Endothelial cell of umbilical vein (primary cell): ENCODE data around the gene XXYLT1. TPM values are rescaled to one million over a fixed set of nuclear protein-coding genes. Genes with fewer than 3 reads are reported as not detected.

ENCODE experiments used
- BruUV-seq: library from RNA; stranded (reverse); fragments of 400-500 nt; replicated peaks from 2 replicates; lab custom pipeline; 2021; lab: Mats Ljungman, UMichigan
- CTCF ChIA-PET: fragments of 300-600, 350-600 bp; sonication (Branson Sonifier 250); formaldehyde crosslinking; loops from one replicate; lab custom pipeline; 2021; ENCODE audit warnings: antibody characterized with exemption, inconsistent platforms; lab: Charles Lee
- POLR2A ChIA-PET: fragments of 300-600, 350-600 bp; sonication (Branson Sonifier 250); formaldehyde crosslinking; loops from one replicate; lab custom pipeline; 2021; ENCODE audit warnings: antibody characterized with exemption, inconsistent platforms; lab: Charles Lee
- DNase-seq: peaks from one replicate; pipeline ENCODE4 v3.0.0-alpha.2; 2011; ENCODE audit warnings: low read depth, low spot score
- FAIRE-seq: peaks from 2 replicates; lab custom pipeline; 2011; peaks lifted over from hg19 to GRCh38; lab: Jason Lieb, UNC
- H2AFZ ChIP-seq: 2 replicates; pipeline ENCODE4 v1.6.0; 2012; ENCODE audit warnings: low read depth, low read length, control low read depth, inconsistent platforms
- H3K27ac ChIP-seq: 2 replicates; pipeline ENCODE4 v1.5.1; 2011; ENCODE audit warnings: low read depth, mild to moderate bottlenecking, control low read depth, low read length, moderate library complexity; ENCODE audit not compliant: insufficient read depth
- H3K27me3 ChIP-seq, 2 experiments: 2 replicates each; pipeline versions ENCODE4 v1.6.0 to v1.6.1; 2011; ENCODE audit warnings: low read length in 2 of 2, mixed read lengths in 1 of 2; ENCODE audit not compliant: control insufficient read depth in 2 of 2, insufficient read depth in 2 of 2
- H3K36me3 ChIP-seq, 2 experiments: 2 replicates in 1 of 2; 3 replicates in 1 of 2; pipeline ENCODE4 v1.5.1; 2011; ENCODE audit warnings: low read length in 2 of 2, mild to moderate bottlenecking in 1 of 2, moderate library complexity in 1 of 2; ENCODE audit not compliant: control insufficient read depth in 2 of 2, insufficient read depth in 2 of 2; ENCODE audit errors: extremely low read depth in 1 of 2
- H3K4me1 ChIP-seq: 3 replicates; pipeline ENCODE4 v1.5.1; 2011; ENCODE audit warnings: mild to moderate bottlenecking, low read length; ENCODE audit not compliant: control insufficient read depth, insufficient read depth; ENCODE audit errors: extremely low read depth
- H3K4me2 ChIP-seq: 2 replicates; pipeline ENCODE4 v1.6.1; 2011; ENCODE audit warnings: low read length, control low read depth, mixed read lengths; ENCODE audit not compliant: insufficient read depth
- H3K4me3 ChIP-seq, 3 experiments: fragments of 200-600 bp in 1 of 3; sonication (generic), shearing (Covaris generic) in 1 of 3; replicated peaks in 1 of 3; 2 replicates each; pipeline ENCODE4 v1.5.1; 2011 to 2016; ENCODE audit warnings: control low read depth in 3 of 3, low read length in 3 of 3, mild to moderate bottlenecking in 2 of 3, inconsistent platforms in 1 of 3, low read depth in 1 of 3, moderate library complexity in 1 of 3; ENCODE audit not compliant: insufficient read depth in 1 of 3
- H3K79me2 ChIP-seq: 2 replicates; pipeline ENCODE4 v1.6.0; 2012; ENCODE audit warnings: low read length, inconsistent platforms; ENCODE audit not compliant: control insufficient read depth, insufficient read depth
- H3K9ac ChIP-seq: replicated peaks from 2 replicates; pipeline ENCODE3; 2011; ENCODE audit warnings: low read length, control low read depth; ENCODE audit not compliant: insufficient read depth; ENCODE audit errors: extremely low read depth
- H3K9me1 ChIP-seq: replicated peaks from 3 replicates; pipeline ENCODE4 v1.6.0; 2011; ENCODE audit warnings: mild to moderate bottlenecking, low read length; ENCODE audit not compliant: control insufficient read depth, insufficient read depth; ENCODE audit errors: extremely low read depth
- H3K9me3 ChIP-seq: replicated peaks from 2 replicates; pipeline ENCODE4 v1.5.1; 2012; ENCODE audit warnings: low read length, inconsistent platforms; ENCODE audit not compliant: control insufficient read depth, insufficient read depth
- H4K20me1 ChIP-seq: replicated peaks from 2 replicates; pipeline ENCODE3; 2011; ENCODE audit warnings: mild to moderate bottlenecking, low read length; ENCODE audit not compliant: control insufficient read depth, insufficient read depth; ENCODE audit errors: extremely low read depth
- EZH2 ChIP-seq: IDR thresholded peaks from 2 replicates; pipeline ENCODE4 v1.6.1; 2012; ENCODE audit warnings: borderline replicate concordance, low read depth, mild to moderate bottlenecking, moderate library complexity, low read length, inconsistent platforms; ENCODE audit not compliant: severe bottlenecking
- FOS ChIP-seq: IDR thresholded peaks from 2 replicates; pipeline ENCODE4 v1.6.1; 2011; ENCODE audit warnings: mild to moderate bottlenecking, low read length, moderate library complexity, borderline replicate concordance; ENCODE audit not compliant: insufficient read depth
- GATA2 ChIP-seq: IDR thresholded peaks from 2 replicates; pipeline ENCODE4 v1.7.0; 2011; ENCODE audit warnings: low read depth, mild to moderate bottlenecking, moderate library complexity, mixed read lengths, low read length; ENCODE audit not compliant: insufficient read length, insufficient read depth
- JUN ChIP-seq: IDR thresholded peaks from 2 replicates; pipeline ENCODE4 v1.6.1; 2011; ENCODE audit warnings: borderline replicate concordance, low read depth; ENCODE audit not compliant: insufficient read length, insufficient read depth
- MYC ChIP-seq: IDR thresholded peaks from one replicate; pipeline ENCODE4 v1.6.1; 2011; ENCODE audit warnings: mild to moderate bottlenecking, low read depth, low read length
- POLR2A ChIP-seq: IDR thresholded peaks from 2 replicates; pipeline ENCODE4 v1.6.1; 2012; ENCODE audit warnings: low read depth, mild to moderate bottlenecking, control low read depth, low read length
- POLR2AphosphoS5 ChIP-seq: IDR thresholded peaks from 2 replicates; pipeline ENCODE4 v1.6.1; 2012; ENCODE audit warnings: low read depth, mild to moderate bottlenecking, control low read depth, low read length, moderate library complexity; ENCODE audit not compliant: insufficient read depth
- dilution Hi-C: fragments of 300-500 bp; cut with MboI; formaldehyde crosslinking; loops from one replicate; pipeline ENCODE4 v1.15.0; 2019; ENCODE audit warnings: low sequenced_read_pairs; ENCODE audit not compliant: extremely low pct_ligation_motif_present
- intact Hi-C: fragments of 100-400 bp; cut with micrococcal nuclease; formaldehyde crosslinking; loops from one replicate; pipeline ENCODE4 v1.10.0; 2022
- polyA plus RNA-seq, 4 experiments: library from polyadenylated mRNA; depleted of rRNA in 3 of 4; stranded (reverse) in 3 of 4; unstranded in 1 of 4; fragments of >200 nt; gene quantifications; 2 replicates each; pipeline versions ENCODE4 v1.2.1 to v1.2.3, GENCODE V29; 2011 to 2012; ENCODE audit warnings: missing spikeins in 1 of 4
- total RNA-seq: library from RNA; stranded (reverse); gene quantifications from 2 replicates; pipeline ENCODE4 v1.2.3, GENCODE V29; 2021
- TF ChIP-seq, protein P1 (sequence below), 2 donors: IDR thresholded peaks; 1 replicate in 1 of 2; 2 replicates in 1 of 2; pipeline ENCODE4 v1.5.1; 2011; ENCODE audit warnings: low read length in 2 of 2, mild to moderate bottlenecking in 2 of 2, moderate library complexity in 2 of 2, control low read depth in 1 of 2, inconsistent platforms in 1 of 2, low read depth in 1 of 2; ENCODE audit not compliant: insufficient read depth in 1 of 2; ENCODE audit errors: extremely low read depth in 1 of 2
- TF ChIP-seq, protein P2 (sequence below): IDR thresholded peaks from 2 replicates; pipeline ENCODE4 v1.6.1; 2011; ENCODE audit not compliant: insufficient read depth, insufficient read length

XXYLT1 gene
- total and polyA plus RNA-seq, 2 donors (not counting 3 experiments of a cell fraction or from before 2014, with no cell fraction given) = 54.4 to 78.1 TPM

DNA sequence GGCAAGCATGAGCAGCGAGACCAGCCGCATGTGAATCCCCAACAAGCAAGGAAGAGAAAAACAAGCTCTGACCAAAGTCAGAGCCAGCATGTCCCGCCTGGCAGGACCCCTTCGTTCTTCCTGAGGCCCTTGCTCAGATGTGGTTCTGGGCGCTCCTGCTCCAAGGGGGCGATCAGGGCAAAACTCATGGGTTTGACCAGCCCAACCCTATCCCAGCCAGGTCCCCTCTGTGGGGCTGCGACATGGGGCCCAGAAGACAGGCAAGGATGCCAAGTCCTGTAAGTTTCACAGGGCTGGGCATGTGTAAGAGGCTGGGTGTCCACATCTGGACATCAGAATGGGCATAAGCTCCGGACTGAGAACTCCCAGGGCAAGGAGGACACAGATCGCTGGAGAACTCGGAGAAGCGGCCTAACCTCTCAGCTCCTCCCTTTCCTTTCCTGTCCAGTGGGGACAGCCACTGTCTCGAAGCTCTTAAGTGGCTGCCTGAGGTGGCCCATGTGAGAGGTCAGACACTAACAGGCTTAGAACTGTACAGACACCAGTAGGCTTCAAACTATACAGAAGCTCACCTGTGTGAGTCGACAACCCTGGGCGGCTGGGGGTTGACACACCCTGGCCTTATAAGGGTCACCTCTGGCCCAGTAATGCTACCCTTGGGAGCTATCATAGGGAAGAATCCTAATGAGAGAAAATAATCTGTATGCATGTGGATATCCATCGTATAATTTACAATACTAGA is 48.9 kb downstream of the XXYLT1 start:
- dilution Hi-C loops = no loop called here

DNA sequence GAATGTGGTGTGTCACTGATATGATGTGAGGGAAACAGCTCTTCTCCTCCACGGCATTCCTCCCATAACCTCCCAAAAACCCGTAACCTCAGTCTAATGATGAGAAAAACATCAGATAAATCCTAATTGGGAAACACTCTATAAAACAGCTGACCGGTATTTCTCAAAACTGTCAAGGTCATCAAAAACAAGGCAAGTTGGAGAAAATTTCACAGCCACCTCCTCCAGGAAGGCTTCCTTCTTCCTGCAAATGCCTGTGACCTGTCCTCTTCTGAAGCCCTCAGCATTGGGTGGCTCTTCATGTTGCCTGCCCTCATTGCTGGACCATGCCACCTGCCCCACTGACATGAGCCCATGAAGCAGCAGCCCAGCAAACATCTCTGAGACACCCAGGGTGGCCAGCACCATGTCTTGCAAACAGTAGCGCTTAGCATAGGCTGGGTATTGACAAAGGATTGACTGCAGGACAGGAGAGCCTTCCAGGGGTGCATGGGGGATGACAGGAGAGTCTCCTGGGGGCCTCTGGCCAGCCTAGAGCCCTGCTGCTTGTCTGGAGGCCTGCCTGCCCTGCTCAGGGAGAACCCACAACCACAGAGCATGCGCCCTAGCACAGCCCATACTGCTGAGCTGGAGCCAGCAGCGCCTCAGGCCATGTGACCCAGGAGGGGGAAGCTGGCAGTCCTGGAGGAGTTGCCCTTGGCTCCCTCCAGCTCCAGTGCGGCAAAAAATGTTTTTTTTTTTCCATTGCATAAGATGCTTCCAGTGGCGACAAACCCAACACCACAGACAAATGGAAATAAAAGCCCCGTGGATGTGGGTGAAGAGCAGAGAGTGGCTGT is 49.7 kb downstream of the XXYLT1 start:
- FAIRE-seq (no peak), DNase-seq (peak; percentile 41)
- H3K4me1 ChIP-seq = peaks cover 33% of the 10 kb centered on the region
- H3K79me2 ChIP-seq = peaks cover 21% of the 10 kb centered on the region
- H3K9me3 ChIP-seq = no peaks in the 10 kb centered on the region
- H3K9me1 ChIP-seq = no peaks in the 10 kb centered on the region
- no peaks in the 10 kb centered on the region for H3K27me3 ChIP-seq
- intact Hi-C loops = no loop called here
- BruUV-seq = no TSS peak
- no peak for TF ChIP-seq FOS
- no peak for TF ChIP-seq JUN
- no peak for TF ChIP-seq MYC
- no peak for TF ChIP-seq EZH2
- TF ChIP-seq, protein P1, sequence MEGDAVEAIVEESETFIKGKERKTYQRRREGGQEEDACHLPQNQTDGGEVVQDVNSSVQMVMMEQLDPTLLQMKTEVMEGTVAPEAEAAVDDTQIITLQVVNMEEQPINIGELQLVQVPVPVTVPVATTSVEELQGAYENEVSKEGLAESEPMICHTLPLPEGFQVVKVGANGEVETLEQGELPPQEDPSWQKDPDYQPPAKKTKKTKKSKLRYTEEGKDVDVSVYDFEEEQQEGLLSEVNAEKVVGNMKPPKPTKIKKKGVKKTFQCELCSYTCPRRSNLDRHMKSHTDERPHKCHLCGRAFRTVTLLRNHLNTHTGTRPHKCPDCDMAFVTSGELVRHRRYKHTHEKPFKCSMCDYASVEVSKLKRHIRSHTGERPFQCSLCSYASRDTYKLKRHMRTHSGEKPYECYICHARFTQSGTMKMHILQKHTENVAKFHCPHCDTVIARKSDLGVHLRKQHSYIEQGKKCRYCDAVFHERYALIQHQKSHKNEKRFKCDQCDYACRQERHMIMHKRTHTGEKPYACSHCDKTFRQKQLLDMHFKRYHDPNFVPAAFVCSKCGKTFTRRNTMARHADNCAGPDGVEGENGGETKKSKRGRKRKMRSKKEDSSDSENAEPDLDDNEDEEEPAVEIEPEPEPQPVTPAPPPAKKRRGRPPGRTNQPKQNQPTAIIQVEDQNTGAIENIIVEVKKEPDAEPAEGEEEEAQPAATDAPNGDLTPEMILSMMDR (IDR thresholded peaks at IDR 0.05; ENCODE audit: extremely low read depth in 1 of 2, insufficient read depth in 1 of 2, low read depth in 1 of 2, low read length in 2 of 2) = no peak
- no peak for TF ChIP-seq GATA2
- TF ChIP-seq, protein P2, sequence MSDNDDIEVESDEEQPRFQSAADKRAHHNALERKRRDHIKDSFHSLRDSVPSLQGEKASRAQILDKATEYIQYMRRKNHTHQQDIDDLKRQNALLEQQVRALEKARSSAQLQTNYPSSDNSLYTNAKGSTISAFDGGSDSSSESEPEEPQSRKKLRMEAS = no peak
- TF ChIP-seq POLR2A = no peak
- TF ChIP-seq POLR2AphosphoS5 = no peak
- dilution Hi-C loops = no loop called here
- peaks cover 0 to 2% of the 10 kb centered on the region in 2 experiments for H3K36me3 ChIP-seq
- no peak overlapping the region for H3K9ac ChIP-seq
- no peak overlapping the region for H3K4me3 ChIP-seq
- H3K27ac ChIP-seq = peak overlapping the region; percentile 17
- no peak overlapping the region for H2AFZ ChIP-seq
- CTCF ChIA-PET = interaction anchor here (1.9 kb wide), 1 partner anchor 10 kb away, joined by 8 read pairs; no protein-coding TSS in a partner anchor
- no peak overlapping the region for H3K4me2 ChIP-seq
- POLR2A ChIA-PET = no interaction called here
- H4K20me1 ChIP-seq = no peaks in the 10 kb centered on the region

More for the DNA sequence above, 48.9 kb downstream of the XXYLT1 start:
- intact Hi-C loops = loop anchor here (2.0 kb wide), 1 partner anchor 17 kb away; no protein-coding TSS in a partner anchor
- FAIRE-seq (no peak), DNase-seq (no peak)
- H3K79me2 ChIP-seq = peaks cover 21% of the 10 kb centered on the region
- no peaks in the 10 kb centered on the region for H3K9me1 ChIP-seq
- BruUV-seq = no TSS peak
- H3K4me1 ChIP-seq = peaks cover 33% of the 10 kb centered on the region
- ChIA-PET CTCF (interaction anchor here (0.8 to 1.9 kb wide), 3 partner anchors 11 to 539 kb away, joined by 3 to 8 read pairs (median 3); no protein-coding TSS in a partner anchor), POLR2A (no interaction called here)
- no peaks in the 10 kb centered on the region for H3K9me3 ChIP-seq
- no peak overlapping the region for H3K4me2 ChIP-seq
- H3K27ac ChIP-seq = peak overlapping the region; percentile 17
- H3K9ac ChIP-seq = no peak overlapping the region
- TF ChIP-seq, protein P2 = no peak
- TF ChIP-seq JUN (no peak), POLR2A (no peak)
- no peak overlapping the region for H3K4me3 ChIP-seq
- no peaks in the 10 kb centered on the region for H4K20me1 ChIP-seq
- H2AFZ ChIP-seq = no peak overlapping the region
- peaks cover 0 to 2% of the 10 kb centered on the region in 2 experiments for H3K36me3 ChIP-seq
- H3K27me3 ChIP-seq = no peaks in the 10 kb centered on the region
